ENCODE data around the gene GPR137C. TPM values are rescaled to one million over a fixed set of nuclear protein-coding genes. Genes with fewer than 3 reads are reported as not detected.

The GPR137C gene
- total and polyA plus RNA-seq, 2 of the 4 experiments (the other 2 are of a cell fraction): 0.72 to 0.91 TPM

GRCh38 chr14:52522033-52522432, 30.6 kb upstream of the GPR137C start:
- no peak overlapping the region for H2AFZ ChIP-seq (replicated peaks; ENCODE audit: low read length, poor library complexity)
- DNase-seq (no peak), ATAC-seq (ENCODE audit: low read depth) (no peak)
- dilution Hi-C loops (cut with HindIII; ENCODE audit: low sequenced_read_pairs, unreplicated experiment) (no loop called here), intact Hi-C loops (cut with micrococcal nuclease) (no loop called here), in situ Hi-C loops (cut with MboI; ENCODE audit: low sequenced_read_pairs) (no loop called here)
- H3K14ac ChIP-seq (replicated peaks; ENCODE audit: low read depth, low read length): no peak overlapping the region
- no peak overlapping the region for H2AK9ac ChIP-seq (replicated peaks; ENCODE audit: low read depth, low read length, poor library complexity)
- no peaks in the 10 kb centered on the region for H4K20me1 ChIP-seq (ENCODE audit: insufficient read depth, low read length)
- H3K36me3 ChIP-seq (ENCODE audit: control insufficient read depth, insufficient read depth, low read length): no peaks in the 10 kb centered on the region
- no peak overlapping the region for H3K23ac ChIP-seq (ENCODE audit: low read depth, low read length)
- no peak overlapping the region for H4K91ac ChIP-seq (ENCODE audit: insufficient read depth, low read depth, low read length)
- H2BK120ac ChIP-seq (ENCODE audit: low read depth, low read length): no peak overlapping the region
- H3K27me3 ChIP-seq (ENCODE audit: control insufficient read depth, insufficient read depth, low read length): no peaks in the 10 kb centered on the region
- H4K8ac ChIP-seq (ENCODE audit: low read depth in 2 of 2, low read length in 2 of 2): no peak overlapping the region
- H3K18ac ChIP-seq (ENCODE audit: low read depth, low read length): no peak overlapping the region
- no peak overlapping the region for H2BK5ac ChIP-seq (ENCODE audit: low read depth, low read length, poor library complexity, severe bottlenecking)
- H2BK20ac ChIP-seq (ENCODE audit: low read depth, low read length): no peak overlapping the region
- no peak overlapping the region for H3K4me3 ChIP-seq (ENCODE audit: insufficient read depth, low read depth, low read length)
- ChIA-PET CTCF (no interaction called here), POLR2A (ENCODE audit: unreplicated experiment) (no interaction called here)
- H3K4me2 ChIP-seq (ENCODE audit: low read depth, low read length): no peak overlapping the region
- H3K9me1 ChIP-seq (ENCODE audit: insufficient read depth, low read length): no peaks in the 10 kb centered on the region
- no peak overlapping the region for H3K56ac ChIP-seq (ENCODE audit: extremely low read depth, insufficient read depth, low read length)
- no peak overlapping the region for H3K27ac ChIP-seq (ENCODE audit: insufficient read depth, low read length)
- no peaks in the 10 kb centered on the region for H3K79me1 ChIP-seq (ENCODE audit: low read depth in 1 of 2, low read length in 2 of 2)
- H2BK15ac ChIP-seq (ENCODE audit: low read depth, low read length): no peak overlapping the region
- no peak for TF ChIP-seq FOS (IDR thresholded peaks at IDR 0.05; ENCODE audit: low read depth, low read length)
- no peak for TF ChIP-seq CHD1 (IDR thresholded peaks at IDR 0.05; ENCODE audit: low read depth, low read length)
- TF ChIP-seq CEBPB (IDR thresholded peaks at IDR 0.05; ENCODE audit: low read depth, low read length): no peak
- TF ChIP-seq NFE2L2 (IDR thresholded peaks at IDR 0.05; ENCODE audit: low read depth, low read length): no peak
- TF ChIP-seq RFX5 (IDR thresholded peaks at IDR 0.05; ENCODE audit: low read depth, low read length): no peak
- TF ChIP-seq SMC3 (IDR thresholded peaks at IDR 0.05; ENCODE audit: low read depth, low read length): no peak
- TF ChIP-seq MAZ (IDR thresholded peaks at IDR 0.05; ENCODE audit: borderline replicate concordance, low read depth, low read length): no peak
- no peak for TF ChIP-seq USF2 (IDR thresholded peaks at IDR 0.05; ENCODE audit: low read depth, low read length)
- TF ChIP-seq MAFK (IDR thresholded peaks at IDR 0.05; ENCODE audit: low read depth, low read length): no peak
- no peak for TF ChIP-seq RCOR1 (IDR thresholded peaks at IDR 0.05; ENCODE audit: insufficient replicate concordance, low read length)
- no peak for TF ChIP-seq POLR2A (IDR thresholded peaks at IDR 0.05; ENCODE audit: low read depth, low read length)
- TF ChIP-seq ELK1 (IDR thresholded peaks at IDR 0.05; ENCODE audit: borderline replicate concordance, low read depth, low read length): no peak
- WGBS, 2 experiments (ENCODE audit: extremely low coverage in 2 of 2, insufficient read length in 1 of 2): no CpG with 5 or more reads among the region's 1 CpG
- H3K9me3 ChIP-seq (ENCODE audit: control insufficient read depth, insufficient read depth, low read length): no peaks in the 10 kb centered on the region
- H4K5ac ChIP-seq (ENCODE audit: low read depth, low read length): no peak overlapping the region
- H3K9ac ChIP-seq (ENCODE audit: low read depth, low read length): no peak overlapping the region
- no peak overlapping the region for H3K4ac ChIP-seq (ENCODE audit: low read depth, low read length)
- H2AK5ac ChIP-seq (ENCODE audit: low read depth, low read length): no peak overlapping the region
- no peaks in the 10 kb centered on the region for H3K4me1 ChIP-seq (ENCODE audit: control insufficient read depth, insufficient read depth, low read length)
- no TSS peak for BruUV-seq (replicated peaks)
